Renal cortex interstitium (tissue), 11 donors: ENCODE measurements around the gene PHACTR1. TPM values are rescaled to one million over a fixed set of nuclear protein-coding genes. Genes with fewer than 3 reads are reported as not detected.
"Not testable (repeated sequence)": the region's sequence is repeated elsewhere in the genome, so short reads cannot be mapped to it uniquely, and the experiment has no call there.

ENCODE experiments used
- DNase-seq, 11 donors: peaks; one replicate each; pipeline ENCODE4 v3.0.0-alpha.2; 2013; ENCODE audit warnings: low read depth in 9 of 11, low spot score in 4 of 11; ENCODE audit errors: extremely low read depth in 1 of 11
- polyA plus RNA-seq, 3 donors: library from polyadenylated mRNA; unstranded; fragments of 120-200 nt; gene quantifications; one replicate each; pipeline ENCODE4 v1.2.1, GENCODE V29; 2013; ENCODE audit not compliant: insufficient read length in 3 of 3

The PHACTR1 gene
- polyA plus RNA-seq, 3 donors = 13.6 to 23.2 (median 15.0) TPM

DNA sequence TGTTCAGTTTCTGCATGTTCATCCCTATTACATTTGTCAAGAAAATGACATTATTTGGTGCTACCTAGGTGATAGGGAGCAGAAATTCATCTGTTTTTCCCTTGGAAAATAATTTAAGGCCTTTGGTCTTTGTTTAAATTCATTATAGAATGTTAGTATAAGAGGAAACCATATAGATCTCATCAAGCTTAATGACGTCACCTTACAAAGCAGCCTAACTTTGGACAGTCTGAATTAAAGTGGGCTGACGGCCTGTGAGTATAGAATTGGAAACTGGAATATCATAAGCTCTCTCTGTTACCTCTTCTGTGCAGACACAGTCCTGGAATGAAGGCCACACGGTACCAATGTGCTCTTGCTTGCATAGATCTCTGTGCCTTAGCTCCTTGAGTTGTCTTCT is 503.7 kb downstream of the PHACTR1 start:
- no peak for DNase-seq

DNA sequence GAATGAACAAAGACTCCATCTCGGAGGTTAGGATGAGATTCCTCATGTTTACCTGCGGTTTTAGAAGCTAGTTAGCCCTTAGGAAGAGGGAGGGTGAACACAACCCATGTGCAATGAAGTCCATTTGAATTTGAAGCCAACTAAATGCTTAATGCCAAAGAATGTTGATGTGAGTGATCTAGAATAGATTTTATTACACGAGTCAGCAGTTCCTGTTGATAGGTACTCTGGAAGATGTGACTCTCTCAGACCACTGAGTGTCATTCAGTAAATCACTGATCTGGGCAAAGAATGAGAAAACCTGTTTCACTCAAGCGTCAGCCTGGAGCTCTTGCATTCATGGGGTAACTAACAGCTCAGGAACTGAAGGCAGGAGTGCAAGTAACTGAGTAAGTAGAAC is 505.5 kb downstream of the PHACTR1 start:
- no peak for DNase-seq

DNA sequence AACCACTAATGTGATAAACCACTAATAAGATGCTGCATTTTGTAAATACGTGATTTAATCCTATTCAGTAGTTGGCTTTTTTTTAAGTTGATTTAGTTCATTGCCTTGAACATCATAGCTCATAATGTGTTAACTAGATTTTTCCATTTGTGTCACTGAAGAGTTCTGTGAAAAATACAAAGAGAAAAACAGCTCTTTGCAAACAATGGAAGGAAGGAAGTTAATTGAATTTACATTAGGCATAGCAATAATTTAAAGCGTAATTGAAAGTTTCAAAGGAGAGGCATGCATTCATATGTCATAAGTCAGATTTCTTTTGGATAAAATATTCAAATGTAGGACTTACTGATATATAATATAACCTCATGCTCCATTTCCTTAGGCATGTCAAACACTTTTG is 509.5 kb downstream of the PHACTR1 start:
- DNase-seq = no peak

DNA sequence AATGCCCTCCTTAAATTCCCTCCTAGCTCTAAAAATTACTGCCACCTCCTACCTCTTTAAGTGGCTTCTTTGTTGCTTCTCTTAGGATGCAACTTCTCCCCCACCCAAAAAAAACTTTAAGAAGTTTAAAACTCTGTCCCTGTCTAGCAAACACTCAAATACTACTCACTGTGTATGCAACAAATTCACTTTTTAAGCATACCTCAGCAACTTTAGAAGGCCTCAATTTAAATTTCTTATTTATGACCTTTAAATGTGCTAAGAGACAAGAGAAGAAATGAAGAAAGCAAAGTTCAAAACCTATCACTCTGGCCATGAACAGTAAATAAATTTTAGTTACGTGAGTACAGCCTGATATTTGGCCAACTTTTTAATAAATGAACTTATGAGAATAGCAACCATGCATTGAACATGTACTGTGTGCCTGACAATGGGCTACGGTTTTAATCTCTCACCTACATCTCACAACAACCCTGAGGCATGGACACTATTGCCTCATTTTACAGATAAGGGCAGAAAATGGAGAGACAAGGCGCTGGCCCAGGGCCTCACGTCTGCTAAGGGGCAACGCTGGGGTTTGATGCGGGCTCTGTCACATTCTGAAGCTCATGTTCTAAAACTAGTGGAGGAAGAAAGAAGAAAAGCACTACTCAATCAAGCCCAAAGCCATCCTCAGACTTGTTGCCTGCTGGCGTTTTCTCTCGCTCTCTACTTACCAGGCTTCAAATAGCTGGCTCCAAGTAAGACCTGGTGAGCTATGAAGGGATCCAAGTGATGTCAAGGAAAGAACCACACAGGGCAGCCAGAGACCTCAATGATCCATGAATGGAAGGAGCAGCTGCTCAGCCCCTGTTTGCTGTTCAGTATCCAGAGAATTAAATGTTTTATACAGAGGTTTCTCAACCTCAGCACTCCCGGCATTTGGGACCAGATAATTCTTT is 512.0 kb downstream of the PHACTR1 start:
- DNase-seq = no peak

DNA sequence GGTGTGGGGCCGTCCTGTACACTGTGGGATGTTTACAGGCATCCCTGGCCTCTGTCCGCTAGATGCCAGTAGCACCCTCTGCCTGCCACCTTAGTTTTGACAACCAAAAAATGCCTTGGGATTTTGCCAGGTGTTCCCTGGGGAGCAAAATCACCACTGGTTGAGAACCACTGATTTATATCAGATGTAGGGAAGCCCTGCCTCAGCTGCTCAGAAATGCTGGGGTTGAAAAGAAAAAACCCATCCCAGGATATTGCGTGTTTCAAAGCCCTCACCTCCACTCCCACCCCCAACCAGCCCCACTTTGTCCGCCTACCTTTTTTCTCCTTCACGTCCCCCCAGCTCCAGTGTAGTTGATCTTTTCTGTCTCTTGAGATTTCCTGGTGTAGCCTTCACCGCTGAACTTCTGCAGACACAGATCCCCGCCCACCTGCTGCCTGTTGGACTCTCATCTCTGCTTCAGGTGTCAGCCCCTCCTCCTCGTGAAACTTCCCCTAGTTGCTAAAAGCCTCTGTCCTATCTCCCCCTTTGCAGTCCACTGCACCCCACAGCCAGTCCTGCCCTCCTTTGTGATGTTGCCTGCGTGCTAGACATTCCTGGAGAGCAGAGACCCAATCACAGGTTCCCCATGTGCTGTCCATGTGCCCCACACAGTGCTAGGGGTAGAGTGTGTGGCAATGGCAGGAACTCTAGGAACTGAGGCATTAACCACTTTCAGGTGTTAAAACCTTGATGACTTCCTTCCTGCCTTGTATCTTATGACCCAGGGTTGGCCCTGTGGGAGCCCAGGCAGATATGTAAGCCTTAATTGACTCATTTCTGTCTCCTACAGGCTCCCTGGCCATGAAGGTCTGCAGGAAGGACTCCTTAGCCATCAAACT is 512.9 kb downstream of the PHACTR1 start:
- no peak for DNase-seq

DNA sequence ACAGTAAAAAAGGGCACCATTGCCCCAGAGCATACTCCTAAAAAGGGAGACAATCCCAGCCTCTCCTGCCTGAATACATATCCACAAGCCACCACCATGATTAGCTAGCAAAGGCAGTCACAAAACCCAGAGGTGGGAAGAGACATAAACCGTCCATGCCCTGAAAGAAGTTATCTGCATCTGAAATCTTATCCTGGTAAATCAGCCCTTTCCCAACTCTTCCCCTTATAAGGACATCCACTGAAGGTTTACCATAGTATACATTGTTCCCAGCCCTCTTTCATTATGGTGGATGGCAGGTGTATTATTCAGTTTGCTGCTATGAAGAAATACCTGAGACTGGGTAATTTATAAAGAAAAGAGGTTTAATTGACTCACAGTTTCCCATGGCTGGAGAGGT is 516.5 kb downstream of the PHACTR1 start:
- no peak for DNase-seq

DNA sequence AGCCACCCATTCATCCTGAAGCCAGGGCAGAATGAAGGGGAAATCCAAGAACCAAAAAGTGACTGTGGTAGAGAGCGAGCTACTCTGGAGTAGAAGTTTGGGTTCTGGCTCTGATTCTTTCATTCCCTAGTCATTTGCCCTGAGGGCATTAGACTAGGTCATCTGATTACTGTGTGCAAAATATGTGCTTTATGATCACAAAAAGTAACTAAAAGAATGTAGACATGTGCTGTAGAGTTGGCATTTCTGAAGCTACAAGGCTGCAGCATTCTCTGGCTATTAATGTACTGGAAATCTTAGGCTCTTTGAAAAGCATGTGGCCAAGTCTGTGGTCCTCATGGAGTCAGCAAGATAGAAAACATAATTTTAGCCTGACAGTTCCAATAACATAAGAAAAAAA is 517.6 kb downstream of the PHACTR1 start:
- no peak for DNase-seq

DNA sequence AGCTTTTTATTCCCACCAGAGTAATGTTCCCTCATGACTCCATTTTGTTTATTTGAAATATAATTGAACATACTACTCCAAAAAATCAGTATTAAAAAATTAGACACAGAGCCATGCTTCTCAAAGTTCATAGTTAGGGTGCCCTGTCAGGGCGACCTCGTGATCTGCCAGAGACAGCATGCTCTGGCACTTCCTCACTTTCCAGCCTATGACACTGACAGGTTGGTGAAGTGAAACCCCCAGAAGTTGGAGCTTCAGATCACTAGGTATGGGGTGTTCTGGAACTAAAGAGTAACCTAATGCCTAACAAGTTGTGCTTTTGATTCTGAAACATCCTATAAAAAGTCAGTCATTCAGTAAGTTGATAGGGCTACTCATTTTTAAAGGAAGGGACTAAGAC is 518.8 kb downstream of the PHACTR1 start:
- no peak for DNase-seq

DNA sequence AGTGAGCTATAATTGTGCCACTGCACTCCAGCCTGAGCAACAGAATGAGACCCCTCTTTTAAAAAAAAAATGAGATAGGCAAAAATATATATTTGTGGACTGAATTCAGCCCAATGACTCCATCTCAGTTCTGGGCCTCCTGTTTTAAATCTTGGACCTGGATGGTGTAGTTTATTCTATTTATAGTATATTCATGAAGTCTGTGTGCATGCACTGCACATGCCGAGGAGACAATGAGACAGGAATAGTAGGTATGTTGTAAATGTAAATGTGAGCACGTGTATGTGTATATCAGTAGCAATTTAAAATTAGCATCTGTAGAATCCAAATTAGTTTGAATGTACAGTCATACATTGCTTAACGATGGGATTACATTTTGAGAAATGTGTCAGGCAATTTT is 520.8 kb downstream of the PHACTR1 start:
- no peak for DNase-seq

DNA sequence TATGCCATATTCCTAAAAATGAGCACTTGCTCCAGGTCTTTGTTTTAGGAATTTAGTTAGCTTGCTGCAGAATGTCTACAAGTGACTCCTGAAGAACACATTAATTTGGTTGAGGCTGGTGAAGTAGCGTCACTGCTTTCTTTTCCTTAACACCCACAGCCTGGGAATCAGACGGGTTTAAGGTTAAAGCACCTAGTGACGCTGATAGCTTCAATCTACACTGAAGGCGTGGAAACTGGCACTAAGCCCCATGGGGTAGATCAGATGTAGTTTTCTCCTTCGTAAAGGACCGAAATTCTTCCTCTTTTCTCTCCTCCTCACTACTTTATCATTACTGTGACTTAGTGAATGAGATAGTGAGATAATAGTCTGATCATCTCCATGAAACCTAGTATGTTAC is 521.5 kb downstream of the PHACTR1 start:
- DNase-seq = no peak

DNA sequence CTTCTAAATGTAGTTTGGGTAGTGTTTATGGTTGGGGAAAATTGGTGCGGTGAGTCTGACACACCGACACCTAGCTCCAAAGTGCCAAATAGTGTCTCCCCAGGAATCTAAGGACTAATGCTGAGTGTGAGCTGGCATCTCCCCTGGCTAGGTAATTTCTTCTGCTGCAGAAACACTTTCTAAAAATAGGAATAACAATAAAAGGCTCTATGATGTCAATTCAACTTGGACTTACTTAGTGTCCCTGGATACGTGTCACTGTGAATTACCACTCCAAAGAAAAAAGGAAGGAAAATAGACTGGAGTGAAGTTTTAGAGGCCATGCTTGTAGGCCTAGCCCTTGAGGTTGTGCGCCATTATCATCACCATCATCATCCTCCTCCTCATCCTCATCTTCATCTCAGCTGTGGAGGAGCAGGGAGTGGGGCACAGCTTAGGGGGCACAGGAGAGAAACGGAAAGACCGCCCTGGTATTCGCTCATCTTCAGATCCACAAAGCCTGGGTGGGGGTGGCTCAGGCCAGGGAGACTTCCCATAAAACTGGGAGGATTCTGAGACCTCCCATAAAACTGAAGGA is 522.2 kb downstream of the PHACTR1 start:
- DNase-seq = no peak

DNA sequence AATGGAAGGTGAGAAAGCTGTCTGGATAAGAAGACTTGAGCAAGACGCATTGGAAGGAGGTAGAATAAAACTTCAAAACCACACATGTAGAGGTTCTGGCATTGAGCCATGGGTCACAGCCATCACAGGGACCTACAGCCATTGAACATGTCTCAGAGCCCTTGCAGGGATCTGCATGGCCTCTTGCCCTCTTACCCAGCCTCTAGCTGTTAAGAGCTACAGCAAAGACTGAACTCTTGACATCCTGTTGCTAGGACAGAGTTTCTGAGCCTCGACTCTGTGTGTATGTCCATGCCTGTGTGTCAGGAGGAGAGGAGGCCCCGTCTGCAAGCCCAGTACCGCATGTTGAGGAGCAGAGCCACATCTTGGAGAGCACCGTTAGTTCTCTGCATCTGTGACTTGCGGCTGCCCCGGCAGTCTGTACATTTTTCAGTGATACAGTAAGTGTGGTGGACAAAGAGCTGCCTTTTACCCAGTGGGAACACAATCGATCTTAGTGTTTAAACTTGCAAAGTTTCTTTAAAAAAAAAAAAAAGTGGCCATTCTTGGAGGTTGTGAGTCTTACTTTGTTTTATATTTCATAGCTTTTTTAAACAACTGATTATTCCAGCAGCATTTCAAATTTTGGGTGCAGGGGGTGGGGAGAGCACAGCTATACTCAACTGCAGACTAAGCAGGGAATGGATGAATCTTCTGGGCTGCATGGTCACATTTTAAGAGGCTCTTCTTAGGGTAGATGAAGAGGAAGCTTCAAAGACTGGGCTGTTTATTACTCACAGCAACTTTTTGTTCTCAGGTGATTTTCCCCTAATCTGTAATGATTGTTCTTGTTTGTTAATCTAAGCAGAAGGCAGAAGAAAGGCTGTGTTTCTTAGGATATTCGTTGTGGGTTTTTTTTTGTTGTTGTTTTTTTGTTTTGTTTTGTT is 523.2 kb downstream of the PHACTR1 start:
- DNase-seq = no peak

DNA sequence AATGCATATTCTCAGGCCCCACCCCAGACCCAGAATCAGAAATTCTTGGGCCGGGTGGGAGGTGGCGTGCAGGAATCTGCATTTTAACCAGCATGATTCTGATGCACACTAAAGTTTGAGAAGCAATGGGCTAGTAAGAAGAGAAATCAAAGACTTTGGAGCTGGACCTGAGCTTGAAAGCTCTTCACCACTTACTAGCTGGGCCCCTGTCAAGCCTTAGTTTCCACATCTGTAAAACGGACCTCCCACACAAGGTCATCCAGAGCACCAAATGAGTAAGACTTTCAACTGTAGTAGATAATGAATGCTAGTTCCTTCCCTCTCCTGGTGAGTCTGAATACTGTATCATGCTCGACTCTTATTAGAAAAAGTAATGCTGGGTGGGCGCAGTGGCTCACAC is 524.8 kb downstream of the PHACTR1 start:
- DNase-seq = no peak

DNA sequence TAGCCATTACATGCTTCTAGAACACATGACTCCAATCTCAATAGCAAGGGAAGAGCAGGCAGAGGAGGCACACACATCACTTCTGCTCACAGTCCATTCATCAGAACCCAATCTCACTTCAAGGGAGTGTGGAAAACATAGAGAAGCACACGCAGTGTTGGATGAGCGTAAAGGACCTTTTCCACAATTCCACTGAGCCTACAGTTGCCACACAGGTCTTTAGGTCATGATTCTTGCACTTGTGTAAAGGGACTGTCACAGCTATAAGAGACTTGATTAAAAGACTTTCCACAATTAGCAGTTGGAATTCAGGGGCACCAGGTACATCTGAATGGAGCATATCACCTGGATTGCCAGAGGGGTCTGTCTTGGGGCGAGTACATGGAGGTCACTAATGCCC is 525.6 kb downstream of the PHACTR1 start:
- no peak for DNase-seq

DNA sequence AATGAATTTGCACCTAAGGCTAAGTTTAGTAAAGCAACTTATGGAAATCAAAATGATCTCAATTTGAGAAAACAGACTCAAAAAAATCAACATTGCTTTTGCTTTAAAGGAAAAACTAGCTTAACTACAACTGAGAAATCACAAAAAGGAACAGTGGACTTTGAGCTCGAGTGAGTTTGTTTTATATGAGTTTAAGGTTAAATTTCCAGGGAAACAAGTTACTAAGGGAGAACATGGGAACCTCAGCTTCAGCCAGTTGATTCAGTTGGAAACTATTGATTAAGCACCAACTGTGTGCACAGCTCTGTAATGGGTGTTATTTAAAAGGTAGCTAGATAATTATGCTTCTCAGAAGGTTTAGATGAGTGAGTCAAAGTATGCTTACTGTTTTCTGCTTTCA is 526.0 kb downstream of the PHACTR1 start:
- no peak for DNase-seq

DNA sequence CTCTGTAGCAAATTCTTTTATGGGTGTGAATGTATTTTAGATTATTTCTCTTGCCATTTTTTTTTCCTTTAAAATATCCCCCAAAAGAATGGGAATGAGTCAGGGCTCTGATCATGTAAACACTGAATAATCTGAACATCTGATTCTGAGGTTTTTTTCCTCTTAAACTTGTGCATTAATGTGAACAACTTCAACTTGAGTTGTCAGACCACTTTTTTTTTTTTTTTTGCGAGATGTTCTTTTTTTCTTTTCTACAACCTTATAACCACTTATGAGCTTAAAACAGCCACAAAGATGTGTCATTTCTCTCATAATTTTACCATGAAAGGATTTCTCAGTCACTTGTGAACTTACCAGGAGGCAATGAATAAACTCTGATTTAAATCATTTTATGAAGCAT is 526.5 kb downstream of the PHACTR1 start:
- no peak for DNase-seq

DNA sequence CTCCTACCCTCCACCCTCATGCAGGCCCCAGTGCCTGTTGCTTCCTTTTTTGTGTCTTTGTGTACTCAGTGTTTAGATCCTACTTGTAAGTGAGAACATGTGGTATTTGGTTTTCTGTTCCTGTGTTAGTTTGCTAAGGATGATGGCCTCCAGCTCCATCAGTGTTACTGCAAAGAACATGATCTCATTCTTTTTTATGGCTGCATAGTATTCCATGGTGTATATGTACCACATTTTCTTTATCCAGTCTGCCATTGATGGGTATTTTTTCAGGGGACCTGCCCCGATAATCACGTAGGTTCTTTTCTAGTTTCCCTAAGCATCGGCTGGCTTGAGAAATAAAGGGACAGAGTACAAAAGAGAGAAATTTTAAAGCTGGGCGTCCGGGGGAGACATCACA is 527.2 kb downstream of the PHACTR1 start:
- not testable (repeated sequence) for DNase-seq

DNA sequence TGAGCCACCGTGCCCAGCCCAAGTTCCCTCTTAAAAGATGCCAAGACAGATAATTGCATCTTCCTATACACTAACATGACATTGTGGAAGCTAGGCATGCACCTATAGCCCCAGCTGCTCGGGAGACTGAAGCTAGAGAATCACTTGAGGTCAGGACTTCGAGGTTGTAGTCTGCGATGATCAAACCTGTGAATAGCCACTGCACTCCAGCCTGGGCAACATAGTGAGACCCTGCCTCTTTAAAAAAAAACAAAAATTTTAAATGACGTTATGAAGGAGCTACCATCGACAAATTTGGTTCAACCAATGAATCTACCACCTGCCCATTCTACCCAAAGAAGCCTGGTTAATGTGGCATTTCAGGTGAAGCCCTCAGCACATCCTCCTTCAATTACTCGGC is 531.1 kb downstream of the PHACTR1 start:
- no peak for DNase-seq

DNA sequence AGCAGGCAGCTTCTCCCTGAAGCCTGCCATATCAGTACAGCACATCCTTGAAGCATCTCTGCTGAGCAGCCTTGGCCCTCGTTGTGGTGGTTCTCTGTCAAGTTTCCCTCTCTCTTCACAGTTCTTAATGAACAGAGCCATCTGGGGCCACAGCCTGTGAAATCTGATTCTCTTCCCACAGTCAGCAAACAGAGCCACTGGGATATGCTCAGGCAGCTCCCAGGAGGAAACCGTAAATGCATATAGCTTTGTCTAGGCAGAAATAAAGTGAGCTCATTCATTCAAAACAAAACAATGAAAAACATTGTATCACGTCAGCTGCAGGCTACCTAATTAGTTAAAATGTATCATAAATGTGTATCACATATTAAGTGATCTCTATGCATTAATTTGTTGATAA is 531.5 kb downstream of the PHACTR1 start:
- DNase-seq = peak in 2 of 11 donors; percentile 31 to 33
